ENCODE results near the gene PDE4D.
"Not testable (repeated sequence)": the region's sequence is repeated elsewhere in the genome, so short reads cannot be mapped to it uniquely, and the experiment has no call there.

PDE4D gene

DNA sequence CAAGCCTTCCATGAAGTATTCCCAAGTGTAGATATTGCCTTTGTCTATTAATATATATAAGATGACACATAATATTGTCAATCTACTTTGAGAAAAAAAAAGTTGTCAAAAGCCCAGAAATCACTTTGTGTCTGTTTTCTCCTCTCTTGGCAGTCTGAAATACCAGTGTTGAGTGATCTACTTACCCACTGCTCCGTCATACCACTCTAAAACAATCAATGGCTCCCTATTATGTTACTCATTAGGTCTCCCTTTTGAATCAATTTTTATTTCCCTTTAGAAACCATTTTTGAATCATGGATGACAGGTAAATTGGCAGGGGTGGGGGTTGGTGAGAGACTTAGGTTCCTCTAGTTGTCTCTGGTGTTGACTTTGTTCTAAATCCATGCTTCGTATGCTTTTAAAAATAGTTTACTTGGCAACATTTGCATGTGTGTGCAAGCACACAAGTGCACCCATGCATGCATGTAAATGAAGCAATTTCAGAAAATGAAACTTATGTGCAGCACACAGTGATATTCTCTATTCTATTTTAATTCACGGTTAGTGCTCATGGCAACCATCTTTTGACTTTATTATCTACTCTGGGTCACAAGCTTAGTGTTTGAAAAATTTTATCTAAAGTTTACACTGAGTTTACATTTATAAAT is 931.8 kb downstream of the PDE4D start:
- DNase-seq, result no peak
- no peaks in the 10 kb centered on the region for H3K4me1 ChIP-seq
- H3K27me3 ChIP-seq, result no peaks in the 10 kb centered on the region
- intact Hi-C loops (cut with DNase I; ENCODE audit: low total_unique reads), result no loop called here
- H3K4me3 ChIP-seq, result no peak overlapping the region
- no peaks in the 10 kb centered on the region for H3K9me3 ChIP-seq
- no peaks in the 10 kb centered on the region for H3K36me3 ChIP-seq
- H3K27ac ChIP-seq, result no peak overlapping the region
- TF ChIP-seq, protein P1, sequence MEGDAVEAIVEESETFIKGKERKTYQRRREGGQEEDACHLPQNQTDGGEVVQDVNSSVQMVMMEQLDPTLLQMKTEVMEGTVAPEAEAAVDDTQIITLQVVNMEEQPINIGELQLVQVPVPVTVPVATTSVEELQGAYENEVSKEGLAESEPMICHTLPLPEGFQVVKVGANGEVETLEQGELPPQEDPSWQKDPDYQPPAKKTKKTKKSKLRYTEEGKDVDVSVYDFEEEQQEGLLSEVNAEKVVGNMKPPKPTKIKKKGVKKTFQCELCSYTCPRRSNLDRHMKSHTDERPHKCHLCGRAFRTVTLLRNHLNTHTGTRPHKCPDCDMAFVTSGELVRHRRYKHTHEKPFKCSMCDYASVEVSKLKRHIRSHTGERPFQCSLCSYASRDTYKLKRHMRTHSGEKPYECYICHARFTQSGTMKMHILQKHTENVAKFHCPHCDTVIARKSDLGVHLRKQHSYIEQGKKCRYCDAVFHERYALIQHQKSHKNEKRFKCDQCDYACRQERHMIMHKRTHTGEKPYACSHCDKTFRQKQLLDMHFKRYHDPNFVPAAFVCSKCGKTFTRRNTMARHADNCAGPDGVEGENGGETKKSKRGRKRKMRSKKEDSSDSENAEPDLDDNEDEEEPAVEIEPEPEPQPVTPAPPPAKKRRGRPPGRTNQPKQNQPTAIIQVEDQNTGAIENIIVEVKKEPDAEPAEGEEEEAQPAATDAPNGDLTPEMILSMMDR (IDR thresholded peaks at IDR 0.05), result no peak

DNA sequence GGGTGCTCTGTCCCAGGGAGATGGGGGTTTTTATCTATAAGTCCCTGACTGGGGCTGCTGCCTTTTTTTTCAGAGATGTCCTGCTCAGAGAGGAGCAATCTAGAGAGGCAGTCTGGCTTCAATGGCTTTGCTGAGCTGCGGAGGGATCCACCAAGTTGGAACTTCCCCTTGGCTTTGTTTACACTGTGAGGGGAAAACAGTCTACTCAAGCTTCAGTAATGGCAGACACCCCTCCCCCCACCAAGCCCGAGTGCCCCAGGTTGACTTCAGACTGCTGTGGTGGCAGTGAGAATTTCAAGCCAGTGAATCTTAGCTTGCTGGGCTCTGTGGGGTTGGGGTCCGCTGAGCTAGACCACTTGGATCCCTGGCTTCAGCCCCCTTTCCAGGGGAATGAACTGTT is 934.8 kb downstream of the PDE4D start:
- no peak for DNase-seq
- intact Hi-C loops (cut with DNase I; ENCODE audit: low total_unique reads), result no loop called here
- no peaks in the 10 kb centered on the region for H3K4me1 ChIP-seq
- H3K27ac ChIP-seq, result no peak overlapping the region
- no peaks in the 10 kb centered on the region for H3K36me3 ChIP-seq
- H3K27me3 ChIP-seq, result no peaks in the 10 kb centered on the region
- TF ChIP-seq, protein P1 (IDR thresholded peaks at IDR 0.05), result no peak
- H3K9me3 ChIP-seq, result no peaks in the 10 kb centered on the region
- H3K4me3 ChIP-seq, result no peak overlapping the region

DNA sequence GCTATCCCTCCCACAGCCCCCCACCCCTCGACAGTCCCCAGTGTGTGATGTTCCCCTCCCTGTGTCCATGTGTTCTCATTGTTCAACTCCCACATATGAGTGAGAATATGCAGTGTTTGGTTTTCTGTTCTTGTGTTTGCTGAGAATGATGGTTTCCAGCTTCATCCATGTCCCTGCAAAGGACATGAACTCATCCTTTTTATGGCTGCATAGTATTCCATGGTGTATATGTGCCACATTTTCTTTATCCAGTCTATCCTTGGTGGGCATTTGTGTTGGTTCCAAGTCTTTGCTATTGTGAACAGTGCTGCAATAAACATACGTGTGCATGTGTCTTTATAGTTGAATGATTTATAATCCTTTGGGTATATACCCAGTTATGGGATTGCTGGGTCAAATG is 940.3 kb downstream of the PDE4D start:
- H3K27ac ChIP-seq; H3K4me3 ChIP-seq; H3K9me3 ChIP-seq; intact Hi-C loops (cut with DNase I; ENCODE audit: low total_unique reads); H3K4me1 ChIP-seq; H3K36me3 ChIP-seq; DNase-seq; H3K27me3 ChIP-seq: not testable (repeated sequence)

DNA sequence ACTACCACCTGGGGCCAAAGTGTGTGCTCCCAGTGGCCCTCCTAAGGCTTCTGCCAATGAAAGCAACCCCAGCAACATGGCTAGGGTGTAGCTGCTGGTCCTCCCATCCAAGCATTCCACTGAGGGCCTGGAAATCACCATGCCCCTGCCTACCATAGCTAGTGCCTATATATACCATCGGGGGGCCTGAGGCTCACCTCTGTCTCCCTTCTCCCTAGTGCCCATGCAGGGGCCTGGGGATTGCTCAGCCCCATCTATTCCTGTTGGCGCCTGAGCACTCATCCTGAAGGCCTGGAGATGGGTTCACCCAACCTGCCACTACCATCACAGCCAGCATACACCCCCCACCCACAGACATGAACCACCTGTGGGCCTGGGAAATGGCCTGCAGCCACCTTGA is 943.3 kb downstream of the PDE4D start:
- no peaks in the 10 kb centered on the region for H3K27me3 ChIP-seq
- no peak for DNase-seq
- H3K4me1 ChIP-seq, result no peaks in the 10 kb centered on the region
- H3K4me3 ChIP-seq, result no peak overlapping the region
- TF ChIP-seq, protein P1 (IDR thresholded peaks at IDR 0.05), result no peak
- intact Hi-C loops (cut with DNase I; ENCODE audit: low total_unique reads), result no loop called here
- H3K36me3 ChIP-seq, result no peaks in the 10 kb centered on the region
- no peaks in the 10 kb centered on the region for H3K9me3 ChIP-seq
- no peak overlapping the region for H3K27ac ChIP-seq

DNA sequence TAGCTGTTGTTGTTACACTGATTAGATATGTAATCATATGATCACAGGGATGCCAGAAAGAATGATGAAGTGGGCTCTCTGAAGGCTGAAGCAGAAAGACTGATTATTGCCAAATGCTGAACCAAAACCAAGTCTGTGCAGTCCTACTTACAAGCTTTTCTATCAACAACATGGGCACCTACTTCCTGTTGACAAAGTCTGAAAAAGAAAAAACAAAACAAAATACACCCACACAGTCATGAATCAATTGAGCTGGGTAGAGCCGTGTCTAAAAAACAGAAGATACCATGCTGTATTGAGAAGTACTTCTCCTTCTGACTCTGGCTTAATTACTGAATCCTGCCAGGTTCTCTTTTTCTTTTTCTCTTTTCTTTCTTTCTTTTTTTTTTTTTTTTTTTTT is 947.3 kb downstream of the PDE4D start:
- H3K36me3 ChIP-seq, result no peaks in the 10 kb centered on the region
- peaks cover 0 to 2% (median 0%) of the 10 kb centered on the region in 4 donors for H3K4me1 ChIP-seq
- TF ChIP-seq, protein P1 (IDR thresholded peaks at IDR 0.05), result no peak
- DNase-seq, result no peak
- no peaks in the 10 kb centered on the region for H3K9me3 ChIP-seq
- intact Hi-C loops (cut with DNase I; ENCODE audit: low total_unique reads), result no loop called here
- no peak overlapping the region for H3K4me3 ChIP-seq
- no peak overlapping the region for H3K27ac ChIP-seq
- H3K27me3 ChIP-seq, result no peaks in the 10 kb centered on the region

DNA sequence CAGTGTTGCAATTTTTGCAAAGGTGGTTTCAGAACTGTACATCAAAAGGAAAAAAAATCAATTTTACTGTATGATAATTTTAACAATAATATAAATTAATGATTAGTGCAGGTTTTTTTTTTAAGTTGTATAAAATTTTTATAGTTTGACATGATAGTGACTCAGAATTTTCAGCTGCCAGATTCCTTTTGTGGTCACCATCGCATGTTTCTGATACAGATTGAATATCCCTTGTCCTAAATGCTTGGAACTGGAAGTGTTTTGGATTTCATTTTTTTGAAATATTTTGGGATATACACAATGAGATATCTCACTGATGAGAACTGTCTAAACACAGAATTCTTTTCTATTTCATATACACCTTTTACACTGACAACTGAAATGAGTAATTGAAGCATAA is 949.3 kb downstream of the PDE4D start:
- no peak for DNase-seq
- TF ChIP-seq, protein P1 (IDR thresholded peaks at IDR 0.05), result no peak
- Histone ChIP-seq H3K4me3 (no peak overlapping the region), H3K27me3 (no peaks in the 10 kb centered on the region), H3K4me1 (peaks cover 0 to 20% (median 0%) of the 10 kb centered on the region in 4 donors), H3K9me3 (no peaks in the 10 kb centered on the region), H3K36me3 (no peaks in the 10 kb centered on the region), H3K27ac (no peak overlapping the region)
- intact Hi-C loops (cut with DNase I; ENCODE audit: low total_unique reads), result no loop called here

All from tibial artery (tissue), 4 donors.